ENCODE measurements around the gene PCYT1B.
"Not testable (repeated sequence)": the region's sequence is repeated elsewhere in the genome, so short reads cannot be mapped to it uniquely, and the experiment has no call there.

The PCYT1B gene

GRCh38 chrX:24659106-24659505 is 12.0 kb upstream of the PCYT1B start:
- H3K27me3 Mint-ChIP-seq = no peaks in the 10 kb centered on the region
- H3K27ac Mint-ChIP-seq = no peak overlapping the region
- no peaks in the 10 kb centered on the region for H3K36me3 Mint-ChIP-seq (ENCODE audit: low read depth)
- no peaks in the 10 kb centered on the region for H3K9me3 Mint-ChIP-seq
- H3K4me1 Mint-ChIP-seq (ENCODE audit: low read depth) = no peaks in the 10 kb centered on the region
- no peak overlapping the region for H3K4me3 Mint-ChIP-seq

GRCh38 chrX:24658421-24658820 is 11.3 kb upstream of the PCYT1B start:
- Mint-ChIP-seq H3K9me3 (no peaks in the 10 kb centered on the region), H3K36me3 (ENCODE audit: low read depth) (no peaks in the 10 kb centered on the region), H3K27me3 (no peaks in the 10 kb centered on the region), H3K4me1 (ENCODE audit: low read depth) (no peaks in the 10 kb centered on the region), H3K4me3 (no peak overlapping the region), H3K27ac (no peak overlapping the region)

GRCh38 chrX:24657671-24658386 is 10.7 kb upstream of the PCYT1B start:
- H3K36me3 Mint-ChIP-seq (ENCODE audit: low read depth) = no peaks in the 10 kb centered on the region
- no peak overlapping the region for H3K4me3 Mint-ChIP-seq
- H3K9me3 Mint-ChIP-seq = no peaks in the 10 kb centered on the region
- no peaks in the 10 kb centered on the region for H3K4me1 Mint-ChIP-seq (ENCODE audit: low read depth)
- H3K27me3 Mint-ChIP-seq = no peaks in the 10 kb centered on the region
- H3K27ac Mint-ChIP-seq = no peak overlapping the region

- not testable (repeated sequence) for H3K27me3 Mint-ChIP-seq, H3K9me3 Mint-ChIP-seq
Observed at GRCh38 chrX:24655679-24656078, 8.5 kb upstream of the PCYT1B start.

GRCh38 chrX:24651783-24652182 is 4.6 kb upstream of the PCYT1B start:
- Mint-ChIP-seq H3K27ac (no peak overlapping the region), H3K27me3 (peaks cover 24% of the 10 kb centered on the region), H3K4me1 (ENCODE audit: low read depth) (peaks cover 12% of the 10 kb centered on the region), H3K36me3 (ENCODE audit: low read depth) (no peaks in the 10 kb centered on the region), H3K9me3 (no peaks in the 10 kb centered on the region), H3K4me3 (no peak overlapping the region)

More at GRCh38 chrX:24655679-24656078, 8.5 kb upstream of the PCYT1B start:
- not testable (repeated sequence) for H3K4me3 Mint-ChIP-seq; H3K4me1 Mint-ChIP-seq (ENCODE audit: low read depth); H3K36me3 Mint-ChIP-seq (ENCODE audit: low read depth); H3K27ac Mint-ChIP-seq

- Mint-ChIP-seq H3K27ac (no peak overlapping the region), H3K4me1 (ENCODE audit: low read depth) (peaks cover 16% of the 10 kb centered on the region), H3K4me3 (no peak overlapping the region), H3K36me3 (ENCODE audit: low read depth) (no peaks in the 10 kb centered on the region), H3K27me3 (peaks cover 27% of the 10 kb centered on the region), H3K9me3 (no peaks in the 10 kb centered on the region)
Observed at GRCh38 chrX:24648495-24648894, 1.3 kb upstream of the PCYT1B start.

GRCh38 chrX:24646745-24647182 is 383 bp downstream of the PCYT1B start:
- Mint-ChIP-seq H3K9me3 (no peaks in the 10 kb centered on the region), H3K4me1 (ENCODE audit: low read depth) (peaks cover 16% of the 10 kb centered on the region), H3K4me3 (peak overlapping the region; percentile 56), H3K27ac (no peak overlapping the region), H3K27me3 (peaks cover 27% of the 10 kb centered on the region), H3K36me3 (ENCODE audit: low read depth) (no peaks in the 10 kb centered on the region)

- H3K4me3 Mint-ChIP-seq = peak overlapping the region; percentile 10
- peaks cover 16% of the 10 kb centered on the region for H3K4me1 Mint-ChIP-seq (ENCODE audit: low read depth)
- H3K36me3 Mint-ChIP-seq (ENCODE audit: low read depth) = no peaks in the 10 kb centered on the region
- H3K27ac Mint-ChIP-seq = no peak overlapping the region
- no peaks in the 10 kb centered on the region for H3K9me3 Mint-ChIP-seq
- peaks cover 27% of the 10 kb centered on the region for H3K27me3 Mint-ChIP-seq
Observed at GRCh38 chrX:24646006-24646405, 1.1 kb downstream of the PCYT1B start.

GRCh38 chrX:24643116-24643515 is 4.0 kb downstream of the PCYT1B start:
- Mint-ChIP-seq H3K36me3 (ENCODE audit: low read depth) (no peaks in the 10 kb centered on the region), H3K27ac (no peak overlapping the region), H3K27me3 (peaks cover 8% of the 10 kb centered on the region), H3K4me1 (ENCODE audit: low read depth) (peaks cover 16% of the 10 kb centered on the region), H3K4me3 (no peak overlapping the region), H3K9me3 (no peaks in the 10 kb centered on the region)

- no peak overlapping the region for H3K4me3 Mint-ChIP-seq
- H3K27ac Mint-ChIP-seq = no peak overlapping the region
- H3K9me3 Mint-ChIP-seq = no peaks in the 10 kb centered on the region
- peaks cover 3% of the 10 kb centered on the region for H3K27me3 Mint-ChIP-seq
- no peaks in the 10 kb centered on the region for H3K4me1 Mint-ChIP-seq (ENCODE audit: low read depth)
- no peaks in the 10 kb centered on the region for H3K36me3 Mint-ChIP-seq (ENCODE audit: low read depth)
Observed at GRCh38 chrX:24629701-24630100, 17.4 kb downstream of the PCYT1B start.

GRCh38 chrX:24619647-24620046 is 27.5 kb downstream of the PCYT1B start:
- H3K27ac Mint-ChIP-seq = no peak overlapping the region
- no peak overlapping the region for H3K4me3 Mint-ChIP-seq
- no peaks in the 10 kb centered on the region for H3K9me3 Mint-ChIP-seq
- H3K27me3 Mint-ChIP-seq = peaks cover 2% of the 10 kb centered on the region
- H3K36me3 Mint-ChIP-seq (ENCODE audit: low read depth) = no peaks in the 10 kb centered on the region
- no peaks in the 10 kb centered on the region for H3K4me1 Mint-ChIP-seq (ENCODE audit: low read depth)

- H3K27me3 Mint-ChIP-seq = no peaks in the 10 kb centered on the region
- no peaks in the 10 kb centered on the region for H3K36me3 Mint-ChIP-seq (ENCODE audit: low read depth)
- no peak overlapping the region for H3K27ac Mint-ChIP-seq
- H3K4me3 Mint-ChIP-seq = no peak overlapping the region
- no peaks in the 10 kb centered on the region for H3K4me1 Mint-ChIP-seq (ENCODE audit: low read depth)
- no peaks in the 10 kb centered on the region for H3K9me3 Mint-ChIP-seq
Observed at GRCh38 chrX:24610516-24610915, 36.6 kb downstream of the PCYT1B start.

GRCh38 chrX:24607616-24608015 is 39.5 kb downstream of the PCYT1B start:
- Mint-ChIP-seq H3K27me3 (no peaks in the 10 kb centered on the region), H3K9me3 (no peaks in the 10 kb centered on the region), H3K4me1 (ENCODE audit: low read depth) (no peaks in the 10 kb centered on the region), H3K4me3 (no peak overlapping the region), H3K36me3 (ENCODE audit: low read depth) (no peaks in the 10 kb centered on the region), H3K27ac (no peak overlapping the region)

- not testable (repeated sequence) for H3K4me1 Mint-ChIP-seq (ENCODE audit: low read depth); H3K9me3 Mint-ChIP-seq; H3K27me3 Mint-ChIP-seq; H3K36me3 Mint-ChIP-seq (ENCODE audit: low read depth); H3K4me3 Mint-ChIP-seq; H3K27ac Mint-ChIP-seq
Observed at GRCh38 chrX:24605941-24606340, 41.2 kb downstream of the PCYT1B start.

GRCh38 chrX:24603191-24603590 is 44.0 kb downstream of the PCYT1B start:
- H3K27ac Mint-ChIP-seq = no peak overlapping the region
- H3K9me3 Mint-ChIP-seq = no peaks in the 10 kb centered on the region
- peaks cover 4% of the 10 kb centered on the region for H3K27me3 Mint-ChIP-seq
- H3K4me1 Mint-ChIP-seq (ENCODE audit: low read depth) = no peaks in the 10 kb centered on the region
- no peak overlapping the region for H3K4me3 Mint-ChIP-seq
- no peaks in the 10 kb centered on the region for H3K36me3 Mint-ChIP-seq (ENCODE audit: low read depth)

GRCh38 chrX:24601858-24602257 is 45.3 kb downstream of the PCYT1B start:
- H3K27ac Mint-ChIP-seq = no peak overlapping the region
- no peaks in the 10 kb centered on the region for H3K36me3 Mint-ChIP-seq (ENCODE audit: low read depth)
- peaks cover 4% of the 10 kb centered on the region for H3K27me3 Mint-ChIP-seq
- H3K9me3 Mint-ChIP-seq = no peaks in the 10 kb centered on the region
- H3K4me1 Mint-ChIP-seq (ENCODE audit: low read depth) = no peaks in the 10 kb centered on the region
- no peak overlapping the region for H3K4me3 Mint-ChIP-seq
